Osteoblast (primary cell): Measurements from ENCODE around the gene SULT1A1. TPM values are rescaled to one million over a fixed set of nuclear protein-coding genes. Genes with fewer than 3 reads are reported as not detected.
A peak's percentile ranks its signal among the peaks of the same experiment; 100 is the strongest.
"Not testable (repeated sequence)": the region's sequence is repeated elsewhere in the genome, so short reads cannot be mapped to it uniquely, and the experiment has no call there.

Experiments used
- DNase-seq: peaks from one replicate; pipeline ENCODE4 v3.0.0; 2011; ENCODE audit warnings: low spot score, mixed read lengths; ENCODE audit not compliant: insufficient read length; ENCODE audit errors: missing footprints
- H2AFZ ChIP-seq: 2 replicates; pipeline ENCODE4 v1.6.0; 2011; ENCODE audit warnings: mild to moderate bottlenecking, low read length
- H3K27ac ChIP-seq: 2 replicates; pipeline ENCODE4 v1.5.1; 2011; ENCODE audit warnings: mild to moderate bottlenecking, low read depth, low read length, moderate library complexity
- H3K27me3 ChIP-seq: 2 replicates; pipeline ENCODE4 v1.6.0; 2012; ENCODE audit warnings: mild to moderate bottlenecking, control low read depth, inconsistent platforms, low read length, moderate library complexity; ENCODE audit not compliant: insufficient read depth
- H3K36me3 ChIP-seq: 2 replicates; pipeline ENCODE4 v1.5.1; 2011; ENCODE audit warnings: mild to moderate bottlenecking, low read length, control low read depth, moderate library complexity; ENCODE audit not compliant: insufficient read depth
- H3K4me1 ChIP-seq: 2 replicates; pipeline ENCODE4 v1.5.1; 2011; ENCODE audit warnings: mild to moderate bottlenecking, low read length, control low read depth, moderate library complexity; ENCODE audit not compliant: insufficient read depth
- H3K4me2 ChIP-seq: 2 replicates; pipeline ENCODE4 v1.6.0; 2011; ENCODE audit warnings: mild to moderate bottlenecking, low read length; ENCODE audit not compliant: insufficient read depth
- H3K4me3 ChIP-seq: fragments of 200-600 bp; sonication (generic); 3 replicates; pipeline ENCODE4 v1.5.1; 2012; ENCODE audit warnings: mild to moderate bottlenecking, low read length, inconsistent platforms; ENCODE audit not compliant: insufficient read depth
- H3K79me2 ChIP-seq: 2 replicates; pipeline ENCODE4 v1.6.0; 2012; ENCODE audit warnings: mild to moderate bottlenecking, low read length, control low read depth, inconsistent platforms; ENCODE audit not compliant: insufficient read depth
- H3K9me3 ChIP-seq: 2 replicates; pipeline ENCODE4 v1.5.1; 2011; ENCODE audit warnings: low read depth, low read length, control low read depth
- H4K20me1 ChIP-seq: 2 replicates; pipeline ENCODE4 v1.6.0; 2012; ENCODE audit warnings: mild to moderate bottlenecking, low read length, control low read depth; ENCODE audit not compliant: insufficient read depth
- CTCF ChIP-seq: IDR thresholded peaks from 2 replicates; pipeline ENCODE4 v1.5.1; 2011; ENCODE audit warnings: mild to moderate bottlenecking, low read depth, low read length, moderate library complexity; ENCODE audit errors: extremely low read depth
- total RNA-seq: library from RNA; depleted of rRNA; stranded (reverse); fragments of >200 nt; gene quantifications from 2 replicates; pipeline ENCODE4 v1.2.3, GENCODE V29; 2012

SULT1A1 gene
- total RNA-seq, 1 donor, result 2.9 TPM

- no peak overlapping the region for H3K4me2 ChIP-seq
Observed at GRCh38 chr16:28610595-28611191, 849 bp upstream of the SULT1A1 start.

GRCh38 chr16:28608867-28609596, 812 bp downstream of the SULT1A1 start:
- not testable (repeated sequence) for H3K27me3 ChIP-seq, H3K36me3 ChIP-seq, H3K4me2 ChIP-seq, H3K27ac ChIP-seq, H2AFZ ChIP-seq, H3K9me3 ChIP-seq, H3K4me3 ChIP-seq, H3K79me2 ChIP-seq, H4K20me1 ChIP-seq, H3K4me1 ChIP-seq
- peak; percentile 54 for DNase-seq

More at GRCh38 chr16:28610595-28611191, 849 bp upstream of the SULT1A1 start:
- Histone ChIP-seq H3K4me1 (no peaks in the 10 kb centered on the region), H3K9me3 (no peaks in the 10 kb centered on the region), H4K20me1 (no peaks in the 10 kb centered on the region), H3K27ac (no peak overlapping the region), H2AFZ (no peak overlapping the region), H3K36me3 (no peaks in the 10 kb centered on the region), H3K4me3 (no peak overlapping the region), H3K79me2 (no peaks in the 10 kb centered on the region), H3K27me3 (no peaks in the 10 kb centered on the region)
- no peak for TF ChIP-seq CTCF
- peak; percentile 58 for DNase-seq

- H3K9me3 ChIP-seq, H2AFZ ChIP-seq, DNase-seq, H3K27me3 ChIP-seq, H3K79me2 ChIP-seq, H4K20me1 ChIP-seq, H3K27ac ChIP-seq, H3K4me1 ChIP-seq, H3K36me3 ChIP-seq, H3K4me2 ChIP-seq, H3K4me3 ChIP-seq: not testable (repeated sequence)
Observed at GRCh38 chr16:28608496-28608808, 1.4 kb downstream of the SULT1A1 start.

GRCh38 chr16:28607681-28608495, 2.0 kb downstream of the SULT1A1 start:
- not testable (repeated sequence) for H3K27ac ChIP-seq, H3K36me3 ChIP-seq, H3K4me1 ChIP-seq, H4K20me1 ChIP-seq, H3K4me3 ChIP-seq, H2AFZ ChIP-seq, H3K27me3 ChIP-seq, H3K9me3 ChIP-seq, H3K79me2 ChIP-seq, H3K4me2 ChIP-seq, DNase-seq

GRCh38 chr16:28607116-28607623, 2.7 kb downstream of the SULT1A1 start:
- Histone ChIP-seq H3K4me3 (no peak overlapping the region), H3K27ac (no peak overlapping the region), H2AFZ (no peak overlapping the region), H3K9me3 (no peaks in the 10 kb centered on the region), H3K27me3 (peaks cover 4% of the 10 kb centered on the region), H3K79me2 (no peaks in the 10 kb centered on the region), H3K36me3 (no peaks in the 10 kb centered on the region), H4K20me1 (no peaks in the 10 kb centered on the region), H3K4me2 (no peak overlapping the region), H3K4me1 (no peaks in the 10 kb centered on the region)
- no peak for TF ChIP-seq CTCF
- DNase-seq, result peak; percentile 35
